ENCODE measurements around the gene SGK1.
A peak's percentile ranks its signal among the peaks of the same experiment; 100 is the strongest.
"Not testable (repeated sequence)": the region's sequence is repeated elsewhere in the genome, so short reads cannot be mapped to it uniquely, and the experiment has no call there.

The SGK1 gene

DNA sequence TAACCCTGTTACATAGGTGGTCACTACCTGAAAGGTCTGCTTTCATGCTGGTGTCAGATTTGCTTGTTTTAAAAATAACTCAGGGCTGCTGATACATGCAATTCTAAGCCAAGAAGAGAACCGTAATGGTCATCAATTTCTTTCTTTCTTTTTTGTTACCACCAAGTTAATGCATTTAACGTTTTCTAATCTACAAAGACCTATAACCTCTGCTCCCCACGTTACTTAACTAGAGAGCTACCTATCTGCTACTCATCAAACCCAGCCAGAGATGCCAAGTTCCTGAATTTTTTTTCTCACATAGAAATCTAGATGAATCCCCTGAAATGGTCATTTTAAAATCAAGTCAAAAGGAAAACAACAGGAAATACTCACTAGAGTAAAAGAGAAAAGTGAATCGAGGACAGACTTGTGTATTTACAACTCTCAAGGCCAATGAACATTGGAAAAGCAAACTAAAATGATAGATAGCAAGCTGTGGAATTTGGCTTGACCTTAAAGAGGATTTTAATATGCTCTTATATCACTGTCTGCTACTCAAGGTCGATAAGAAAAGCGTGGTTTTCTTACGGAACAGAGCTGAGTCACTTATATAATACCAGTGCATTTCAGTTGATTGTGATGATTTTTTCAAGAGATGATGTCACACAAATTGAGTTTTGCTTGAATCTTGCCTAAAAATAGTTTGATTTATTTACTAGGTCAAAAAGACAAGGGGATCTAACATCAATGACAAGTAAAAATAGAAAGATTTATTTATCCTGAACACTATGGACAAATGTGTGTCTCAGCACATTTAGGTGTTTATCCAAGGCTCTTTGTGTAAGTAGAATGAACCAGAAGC is 67.9 kb downstream of the SGK1 start:
- no peak for DNase-seq

DNA sequence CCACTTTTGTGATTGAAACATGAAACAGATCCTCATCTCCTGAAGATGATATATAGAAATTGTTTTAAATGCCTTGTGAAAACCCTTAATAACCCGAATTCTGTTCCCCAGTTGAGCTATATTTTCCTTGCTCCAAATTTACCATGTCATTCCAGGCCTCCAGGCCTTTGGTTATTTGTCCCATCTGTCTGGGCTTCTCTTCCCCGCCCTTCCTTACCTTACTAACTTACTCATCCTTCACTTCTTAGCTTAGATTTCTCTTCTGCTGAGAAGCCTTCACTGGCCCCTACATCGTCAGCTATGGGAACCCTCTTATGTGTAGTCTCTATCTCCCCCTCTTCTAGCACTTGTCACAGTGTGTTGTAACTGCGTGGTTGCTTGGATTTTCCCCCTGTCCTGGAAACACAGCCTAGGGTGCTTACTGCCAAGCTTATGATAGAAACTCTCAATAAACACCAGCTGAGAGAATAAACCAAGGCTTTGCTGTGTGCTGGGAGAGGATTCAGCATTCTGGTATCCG is 68.6 kb downstream of the SGK1 start:
- DNase-seq = no peak

DNA sequence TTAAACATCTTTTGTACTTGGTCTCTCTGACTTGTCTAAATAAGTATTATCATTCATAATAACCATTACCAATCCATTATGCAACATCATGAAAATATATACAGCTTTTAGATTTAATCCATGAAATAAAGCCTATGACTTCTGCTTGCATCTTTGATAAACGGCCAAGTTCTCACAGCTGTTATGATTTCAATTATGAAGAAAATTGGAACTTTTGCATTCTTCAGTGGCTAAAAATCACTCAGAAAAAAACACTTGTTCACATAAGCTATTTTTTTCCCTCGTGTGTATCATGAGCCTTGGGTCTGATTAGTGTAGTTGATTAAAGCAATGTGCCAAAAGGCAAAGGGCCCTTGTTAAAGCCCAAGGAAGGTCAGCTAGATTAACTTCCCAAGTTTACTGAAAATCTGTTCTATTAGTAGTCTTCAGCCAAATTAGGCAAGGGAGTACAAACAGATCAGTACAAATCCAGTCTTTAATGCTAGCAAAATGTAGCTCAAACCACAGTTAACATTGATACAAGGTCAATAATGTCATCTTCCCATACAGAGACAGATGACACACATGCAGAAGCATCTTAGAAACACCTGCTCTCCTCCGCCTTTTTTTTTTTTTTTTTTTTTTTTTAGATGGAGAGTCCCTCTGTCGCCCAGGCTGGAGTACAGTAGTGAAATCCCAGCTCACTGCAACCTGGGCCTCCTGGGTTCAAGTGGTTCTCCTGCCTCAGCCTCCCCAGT is 69.9 kb downstream of the SGK1 start:
- no peak for DNase-seq

DNA sequence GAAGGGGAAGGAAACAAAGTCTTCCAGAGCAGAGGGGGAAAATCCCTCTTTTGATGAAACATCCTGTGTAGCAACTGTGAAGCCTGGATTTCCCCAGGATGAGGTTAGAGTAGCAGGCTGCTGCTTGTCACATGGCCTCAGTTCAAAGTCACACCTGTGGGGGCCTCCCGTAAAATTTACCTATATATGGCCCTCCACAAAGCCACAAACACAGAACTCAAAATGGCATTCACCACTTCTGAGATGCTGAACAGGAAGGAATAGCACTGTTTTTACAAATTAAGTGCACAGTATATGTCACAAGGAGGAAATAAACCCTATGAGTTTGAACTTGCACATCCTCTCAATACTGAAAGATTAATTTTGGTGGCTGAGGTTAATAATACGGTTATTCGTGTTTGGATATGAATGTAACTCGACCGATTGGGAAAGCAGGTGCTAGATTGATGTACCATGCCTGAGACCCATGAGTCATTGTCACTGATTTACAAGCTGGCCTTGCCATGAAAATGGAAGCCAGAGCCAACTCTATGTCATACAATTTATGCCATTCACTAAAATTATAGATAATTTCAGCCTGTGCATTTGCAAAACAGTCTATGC is 70.6 kb downstream of the SGK1 start:
- DNase-seq = no peak

DNA sequence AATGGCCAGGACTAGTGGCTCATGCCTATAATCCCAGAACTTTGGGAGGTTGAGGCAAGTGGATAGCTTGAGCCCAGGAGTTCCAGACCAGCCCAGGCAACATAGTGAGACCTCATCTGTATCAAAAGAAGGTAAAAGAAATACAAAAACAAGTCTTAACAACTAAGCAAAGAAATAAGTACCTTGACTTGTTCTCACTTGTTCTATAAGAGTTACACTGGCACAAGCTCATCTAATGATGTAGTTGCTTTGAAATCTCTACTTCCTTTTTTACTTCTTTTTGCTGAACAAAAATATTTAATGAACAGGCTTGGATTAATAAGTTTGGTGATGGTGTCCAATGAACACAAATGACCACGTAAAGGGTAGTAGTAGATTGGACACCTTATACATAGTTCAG is 72.2 kb downstream of the SGK1 start:
- no peak for DNase-seq

DNA sequence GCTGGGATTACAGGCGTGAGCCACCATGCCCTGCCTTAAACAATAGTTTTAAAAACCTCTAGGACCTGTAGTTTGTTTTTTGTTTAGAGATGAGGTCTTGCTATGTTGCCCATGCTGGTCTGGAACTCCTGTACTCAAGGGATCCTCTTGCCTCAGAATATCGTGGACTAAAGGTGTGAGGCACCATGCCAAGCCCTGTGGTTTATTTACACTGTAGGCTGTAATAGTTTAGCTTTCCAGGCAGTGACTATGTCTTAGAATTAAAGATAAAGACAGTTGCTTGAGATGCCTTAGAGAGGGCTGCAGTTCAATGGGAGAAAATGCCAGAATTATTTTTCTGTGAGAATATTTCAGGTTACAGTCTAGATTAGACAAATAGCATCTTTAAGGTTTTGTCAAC is 72.9 kb downstream of the SGK1 start:
- no peak for DNase-seq

DNA sequence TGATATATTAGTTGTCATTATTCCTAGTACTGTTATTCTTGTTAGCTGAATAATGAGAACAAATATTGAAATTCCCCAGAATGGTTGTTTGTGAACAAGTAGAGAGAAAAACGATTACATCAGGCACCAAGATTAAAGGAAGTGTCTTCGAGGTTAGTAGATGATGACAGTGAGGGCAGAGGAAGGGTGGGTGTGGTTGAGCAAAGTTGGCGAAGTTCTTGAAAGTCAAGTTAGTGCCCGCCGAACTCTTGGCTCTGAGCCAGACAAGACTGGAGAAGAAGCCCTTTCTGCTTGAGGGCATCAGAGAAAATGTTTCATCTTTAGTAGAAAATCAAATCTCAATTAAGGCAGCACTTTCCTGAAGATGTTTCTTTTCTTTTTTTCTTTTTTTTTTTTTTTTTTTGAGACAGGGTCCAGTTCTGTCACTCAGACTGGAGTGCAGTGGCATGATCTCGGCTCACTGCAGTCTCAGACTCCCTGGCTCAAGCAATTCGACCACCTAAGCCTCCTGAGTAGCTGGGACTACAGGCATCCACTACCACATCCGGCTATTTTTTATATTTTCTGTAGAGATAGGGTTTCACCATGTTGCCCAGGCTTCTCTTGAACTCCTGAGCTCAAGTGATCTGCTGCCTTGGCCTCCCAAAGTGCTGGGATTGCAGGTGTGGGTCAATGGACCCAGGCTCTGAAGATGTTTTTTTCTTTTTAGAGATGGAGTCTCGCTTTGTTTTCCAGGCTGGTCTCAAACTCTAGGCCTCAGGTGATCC is 77.1 kb downstream of the SGK1 start:
- DNase-seq = no peak

DNA sequence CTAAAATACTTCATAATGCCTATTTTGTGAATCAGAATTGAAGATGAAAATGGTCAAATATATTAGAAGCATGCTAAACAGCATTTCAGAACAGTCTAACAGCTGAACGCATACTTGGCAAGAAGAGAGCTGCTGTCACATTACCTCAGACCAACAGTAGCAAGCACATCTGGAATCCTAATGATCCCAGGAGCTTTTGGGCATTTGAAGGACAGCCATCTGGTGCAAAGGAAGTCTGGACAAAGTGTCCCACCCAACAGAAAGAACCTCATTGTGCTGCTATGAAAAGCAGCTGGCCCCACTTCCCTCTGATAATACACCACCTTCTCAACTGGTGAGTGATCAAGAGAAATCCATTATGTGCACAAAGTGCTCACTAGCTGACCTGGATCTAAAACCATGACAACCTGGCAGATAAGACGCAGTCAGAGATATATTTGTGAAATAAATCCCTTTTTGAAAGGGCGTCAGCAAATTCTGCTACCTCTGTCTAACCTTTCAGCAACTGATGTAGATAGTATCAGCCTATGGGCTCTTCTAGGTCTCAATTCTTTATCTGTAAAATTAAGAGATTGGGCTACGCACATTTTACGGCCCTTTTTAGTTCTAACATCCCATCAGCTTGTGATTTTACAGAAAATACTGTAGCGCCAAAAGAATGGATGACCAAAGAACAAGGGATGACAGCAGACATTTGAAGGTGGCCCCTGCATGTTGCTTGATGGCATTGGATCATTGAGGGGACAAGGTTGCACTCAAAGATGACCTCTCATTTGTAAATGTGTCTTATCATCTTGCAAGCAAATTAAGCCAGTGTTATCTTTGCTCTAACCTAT is 78.7 kb downstream of the SGK1 start:
- DNase-seq = no peak

DNA sequence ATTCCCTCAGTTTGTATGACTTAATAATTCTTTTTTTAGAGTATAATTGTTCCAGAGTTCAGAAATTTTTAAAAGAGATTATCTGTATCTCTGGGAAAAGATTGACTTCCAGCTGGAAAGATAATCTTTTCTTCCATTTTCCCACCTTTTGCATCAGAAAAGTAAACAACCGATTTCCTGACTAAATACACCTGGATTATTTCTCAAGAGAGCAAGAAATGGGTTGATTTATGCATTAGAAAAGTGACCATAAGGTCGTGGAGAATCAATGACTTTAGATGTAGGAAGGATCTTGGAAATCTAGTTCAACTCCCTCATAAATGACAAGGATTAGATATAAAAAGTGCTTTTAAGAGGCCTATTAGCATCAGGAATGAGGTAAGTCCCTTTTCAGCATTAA is 79.9 kb downstream of the SGK1 start:
- no peak for DNase-seq

DNA sequence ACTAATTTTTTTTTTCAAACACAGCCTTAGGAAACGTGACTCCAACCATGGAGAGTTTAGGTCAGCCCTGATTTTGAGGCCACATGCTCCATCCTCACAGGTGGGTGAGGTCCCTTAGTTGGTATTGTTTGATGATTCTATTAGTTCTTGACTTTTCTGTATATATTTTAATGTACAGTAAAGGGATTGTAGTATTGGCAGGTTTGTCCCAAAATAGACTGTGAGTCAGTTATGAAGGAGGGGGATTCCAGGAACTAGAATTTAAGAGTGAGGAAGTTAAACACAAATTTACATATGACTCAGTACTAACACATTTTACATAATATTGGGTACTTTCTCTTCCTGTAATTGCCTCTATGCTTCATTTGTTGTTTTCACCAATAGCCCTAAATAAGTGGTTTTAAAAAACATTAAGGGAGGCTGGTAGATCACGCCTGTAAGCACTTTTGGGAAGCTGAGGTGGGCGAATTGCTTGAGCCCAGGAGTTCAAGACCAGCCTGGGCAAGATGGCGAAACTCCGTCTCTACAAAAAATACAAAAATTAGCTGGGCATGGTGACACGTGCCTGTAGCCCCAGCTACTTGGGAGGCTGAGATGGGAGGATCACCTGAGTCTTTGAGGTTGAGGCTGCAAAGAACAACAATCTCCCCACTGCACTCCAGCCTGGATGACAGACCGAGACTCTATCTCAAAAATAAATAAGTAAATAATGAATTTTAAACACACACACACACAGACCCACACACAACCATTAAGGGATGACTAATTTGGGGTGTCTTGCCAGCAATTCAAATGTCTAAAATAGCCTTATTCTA is 81.8 kb downstream of the SGK1 start:
- no peak for DNase-seq

DNA sequence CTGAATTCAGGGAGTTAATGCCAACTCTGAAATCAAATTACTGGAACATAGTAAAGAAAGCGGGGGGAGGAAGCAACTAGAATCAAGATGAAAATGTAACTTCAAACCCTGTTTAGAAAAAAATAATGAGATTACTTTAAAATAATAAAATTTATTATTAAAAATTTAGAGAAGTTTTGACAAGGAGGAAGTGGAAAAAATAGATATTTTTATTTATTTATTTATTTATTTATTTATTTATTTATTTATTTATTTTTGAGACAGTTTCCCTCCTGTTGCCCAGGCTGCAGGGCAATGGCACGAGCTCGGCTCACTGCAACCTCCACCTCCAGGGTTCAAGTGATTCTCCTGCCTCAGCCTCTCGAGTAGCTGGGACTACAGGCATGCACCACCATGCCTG is 82.6 kb downstream of the SGK1 start:
- DNase-seq = not testable (repeated sequence)

DNA sequence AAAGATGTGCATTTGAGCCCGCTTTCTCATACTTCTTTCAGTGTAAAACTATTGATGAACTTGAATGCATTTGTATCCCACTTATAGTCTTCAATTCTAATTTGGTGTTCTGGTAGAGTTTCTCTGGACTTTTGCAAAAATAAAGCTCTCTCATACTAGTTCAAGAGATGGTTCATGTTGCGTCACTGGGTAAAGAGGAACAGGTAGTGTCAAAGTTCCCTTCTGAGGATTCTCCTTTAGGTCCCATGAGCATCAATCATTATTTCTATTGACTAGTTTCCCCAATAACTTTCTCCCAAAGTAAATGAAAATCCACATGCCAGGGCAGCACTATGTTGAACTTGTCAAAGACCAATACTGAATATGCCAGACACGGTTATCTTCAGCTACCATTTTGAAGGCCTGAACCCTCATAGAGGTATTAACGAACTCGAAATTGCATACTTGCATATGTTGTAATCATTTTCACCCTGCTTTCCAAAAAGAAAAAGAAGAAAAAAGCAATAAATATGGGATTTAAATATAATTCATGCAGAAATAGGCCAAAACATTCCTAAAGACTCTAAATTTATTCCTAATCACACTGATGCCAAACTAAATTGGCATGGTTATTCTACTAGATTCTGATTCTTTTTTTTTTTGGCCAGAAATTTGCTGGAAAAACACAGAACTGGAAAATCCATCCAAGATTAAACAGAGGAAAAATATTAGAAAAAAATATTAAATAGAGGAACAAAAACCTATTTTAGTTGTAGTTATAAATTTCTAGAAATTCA is 84.5 kb downstream of the SGK1 start:
- no peak for DNase-seq

DNA sequence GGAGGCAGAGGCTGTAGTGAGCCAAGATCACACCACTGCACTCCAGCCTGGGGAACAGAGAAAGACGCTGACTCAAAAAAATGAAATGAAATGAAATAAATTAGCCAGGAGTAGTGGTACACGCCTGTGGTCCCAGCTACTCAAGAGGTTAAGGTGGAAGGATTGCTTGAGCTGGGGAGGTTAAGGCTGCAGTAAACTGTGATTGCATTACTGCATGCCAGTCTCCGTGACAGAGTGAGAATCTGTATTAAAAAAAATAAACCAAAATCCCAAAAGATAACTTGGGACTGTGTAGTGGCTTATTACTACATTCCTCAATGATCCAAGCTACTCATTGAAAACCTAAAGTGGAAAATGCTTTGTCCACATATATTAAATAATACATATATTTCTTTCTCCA is 87.0 kb downstream of the SGK1 start:
- no peak for DNase-seq

DNA sequence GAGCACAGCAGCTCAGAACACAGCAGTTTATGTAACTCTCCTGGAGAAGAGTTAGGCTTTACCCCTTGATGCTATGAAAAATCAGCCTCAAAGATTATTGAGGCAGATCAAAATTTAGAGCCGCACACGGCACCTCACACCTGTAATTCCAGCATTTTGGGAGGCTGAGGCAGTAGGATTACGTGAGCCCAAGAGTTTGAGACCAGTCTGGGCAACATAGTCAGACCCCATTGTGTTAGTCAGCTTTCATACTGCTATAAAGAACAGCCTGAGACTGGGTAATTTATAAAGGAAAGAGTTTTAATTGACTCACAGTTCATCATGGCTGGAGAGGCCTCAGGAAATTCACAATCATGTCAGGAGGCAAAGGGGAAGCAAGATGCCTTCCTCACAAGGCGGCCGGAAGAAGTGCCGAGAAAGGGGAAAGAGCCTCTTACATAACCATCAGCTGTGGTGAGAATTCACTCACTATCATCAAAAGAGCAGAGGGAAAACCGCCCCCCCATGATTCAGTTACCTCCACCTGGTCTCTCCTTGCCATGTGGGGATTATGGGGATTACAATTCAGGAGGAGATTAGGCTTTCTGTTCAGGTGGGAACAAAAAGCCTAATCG is 87.7 kb downstream of the SGK1 start:
- DNase-seq = peak; percentile 56

DNA sequence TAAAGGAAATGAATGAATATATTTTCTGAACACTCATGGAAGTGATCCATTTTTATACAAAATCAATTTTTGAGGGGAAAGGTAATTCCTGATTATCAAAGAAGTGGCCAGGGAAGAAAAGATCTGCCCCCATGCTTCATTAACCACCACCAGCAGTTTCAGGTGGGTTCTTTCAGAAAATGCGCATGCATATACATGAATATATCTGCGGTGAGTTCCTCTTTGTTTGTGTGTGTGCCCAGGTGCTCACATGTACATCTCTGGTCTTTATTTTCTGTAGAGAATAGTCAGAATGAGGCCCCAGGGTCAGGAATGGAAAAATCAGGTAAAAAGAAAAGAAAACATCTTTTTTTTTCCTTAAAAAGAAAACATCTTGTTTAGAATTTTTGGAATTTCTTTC is 88.4 kb downstream of the SGK1 start:
- DNase-seq = no peak

DNA sequence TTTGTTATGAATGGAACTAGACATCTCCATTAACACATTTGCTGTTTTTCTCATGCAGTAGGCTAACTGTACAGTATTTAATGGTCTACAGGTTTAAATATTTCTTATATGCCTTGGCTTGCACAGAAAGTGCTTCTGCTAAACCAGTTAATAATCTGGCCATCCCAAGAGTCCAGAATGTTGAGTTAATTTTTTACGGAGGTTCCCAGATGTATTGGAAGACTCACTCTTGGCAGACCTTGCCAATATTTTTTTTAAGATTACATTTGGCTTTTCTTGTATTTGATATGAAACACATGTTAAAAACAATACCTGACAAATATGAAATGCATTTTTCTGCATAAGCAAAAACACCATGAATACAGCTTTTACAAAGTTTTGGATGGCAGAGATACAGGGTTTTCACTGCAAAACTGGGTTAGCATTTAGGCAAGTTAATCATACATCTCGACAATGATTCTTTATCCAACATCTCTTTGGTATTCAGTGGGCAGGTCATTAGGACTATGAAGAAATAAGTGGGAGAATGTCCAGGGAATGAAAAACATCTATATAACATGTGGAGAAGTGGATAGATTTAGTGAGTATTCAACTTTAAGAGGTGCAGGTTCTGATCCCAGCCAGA is 94.0 kb downstream of the SGK1 start:
- DNase-seq = no peak

DNA sequence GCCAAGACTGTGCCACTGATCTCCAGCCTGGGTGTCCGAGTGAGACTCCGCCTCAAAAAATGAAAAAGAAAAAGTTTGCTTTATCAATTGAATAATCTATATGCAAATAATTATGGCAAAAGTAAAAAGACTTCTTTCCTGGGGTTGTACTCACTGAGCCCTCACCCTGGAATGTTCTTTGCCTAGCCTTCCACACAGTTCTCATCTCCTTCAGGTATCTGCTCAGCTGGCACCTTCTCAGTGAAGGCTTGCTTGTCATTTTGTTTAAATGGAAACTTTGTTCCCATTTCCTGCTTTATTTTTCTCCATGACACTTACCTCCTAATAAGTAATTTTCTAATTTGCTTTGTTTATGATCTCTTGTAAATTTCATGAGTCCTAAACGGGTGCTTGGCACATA is 96.7 kb downstream of the SGK1 start:
- no peak for DNase-seq

DNA sequence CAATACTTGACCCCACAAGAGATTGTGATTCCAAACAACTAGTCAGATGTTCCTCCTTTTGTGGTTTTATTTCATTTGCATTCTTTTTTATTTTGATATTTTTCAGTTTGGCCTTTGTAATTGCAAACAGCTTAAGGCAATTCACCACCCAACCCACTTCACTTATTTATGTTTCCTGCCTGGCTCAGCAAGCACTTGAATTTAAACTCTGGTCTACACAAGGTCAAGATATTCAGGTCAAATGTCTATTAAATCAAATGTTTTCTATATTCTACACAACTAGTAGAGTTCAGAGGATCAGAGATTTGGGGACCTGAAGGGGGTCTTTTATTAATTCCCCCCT is 100.1 kb downstream of the SGK1 start:
- DNase-seq = no peak

DNA sequence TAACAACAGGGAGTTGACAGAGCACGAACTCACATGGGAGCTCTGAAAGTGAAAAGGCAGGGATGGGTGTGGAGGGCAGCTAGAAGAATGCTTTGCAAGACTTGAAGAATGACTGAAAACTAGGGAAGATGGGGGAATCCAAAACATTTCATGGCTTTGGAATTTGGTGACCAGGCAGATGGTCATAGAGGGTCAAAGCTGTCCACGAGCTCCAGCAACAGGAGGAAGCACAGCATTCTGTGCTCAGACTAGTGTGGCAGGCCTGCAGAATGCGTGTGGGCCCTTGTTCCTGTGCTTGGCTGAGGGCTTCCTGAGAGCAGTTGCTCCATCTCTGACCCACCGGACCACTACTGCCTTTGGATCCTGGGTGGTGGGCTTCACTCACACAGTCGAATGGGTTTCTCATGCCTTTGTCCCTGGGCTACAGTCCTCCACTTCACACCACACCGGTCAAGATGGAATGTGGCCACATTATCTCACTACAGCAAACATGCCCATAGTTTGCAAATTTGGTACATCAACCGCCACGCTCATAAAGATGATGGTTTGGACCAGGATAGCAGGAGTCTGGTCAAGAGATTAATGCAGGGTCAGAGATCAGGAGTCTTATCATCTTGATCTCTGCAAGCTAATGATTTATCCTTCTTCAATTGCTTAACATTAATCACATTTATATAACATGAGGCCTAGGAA is 100.7 kb downstream of the SGK1 start:
- DNase-seq = no peak

Data from GF-D8 (cell line).